LHCN-M2 (cell line): ENCODE data around the gene COL6A3. TPM values are rescaled to one million over a fixed set of nuclear protein-coding genes. Genes with fewer than 3 reads are reported as not detected.
A peak's percentile ranks its signal among the peaks of the same experiment; 100 is the strongest.
"Not testable (repeated sequence)": the region's sequence is repeated elsewhere in the genome, so short reads cannot be mapped to it uniquely, and the experiment has no call there.

Experiments
- DNase-seq: peaks from one replicate; pipeline ENCODE4 v3.0.0-alpha.2; 2012; ENCODE audit warnings: low read depth
- total RNA-seq: library from RNA; depleted of rRNA; stranded (reverse); fragments of >200 nt; gene quantifications from 2 replicates; pipeline ENCODE4 v1.2.3, GENCODE V29; 2014

The COL6A3 gene
- total RNA-seq, 1 experiment from 2014 or later = 5.2 TPM

DNA sequence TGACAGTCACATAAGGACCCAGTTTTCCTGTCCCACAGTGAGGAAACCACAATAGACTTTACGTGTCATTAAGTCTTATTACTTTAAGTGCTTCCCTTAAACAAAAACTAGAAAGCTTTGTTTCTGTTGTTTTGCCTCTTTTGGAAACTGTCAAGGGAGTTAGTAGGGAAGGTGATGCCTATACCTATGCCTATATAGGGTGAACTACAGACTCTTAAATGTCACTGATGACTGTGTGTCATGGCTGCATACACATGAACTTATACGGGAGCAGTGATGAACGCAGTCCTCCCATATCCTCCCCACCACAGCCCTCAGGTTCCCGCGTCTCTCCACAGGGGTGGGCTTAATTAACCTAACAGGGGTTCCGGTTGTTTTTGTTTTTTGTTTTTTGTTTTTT lies 97.6 kb downstream of the COL6A3 start:
- DNase-seq = no peak

DNA sequence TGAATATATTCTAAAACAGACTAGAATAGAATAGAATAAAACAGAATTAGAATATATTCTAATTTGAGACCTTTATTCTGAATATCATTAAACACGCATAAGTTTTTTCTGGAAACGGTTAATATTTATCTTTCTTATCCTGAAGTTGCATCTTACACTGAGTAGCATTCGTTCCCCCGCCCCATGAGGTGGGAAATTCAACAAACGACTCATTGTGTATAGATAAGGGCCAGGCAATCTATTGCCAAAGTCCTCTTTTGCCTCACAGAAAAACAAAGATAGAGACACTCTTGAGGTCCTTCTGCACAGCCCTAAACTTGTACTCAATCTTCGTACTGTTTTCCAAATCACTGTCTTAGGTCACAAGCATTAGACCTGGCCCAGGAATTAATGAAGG lies 98.1 kb downstream of the COL6A3 start:
- DNase-seq = no peak

DNA sequence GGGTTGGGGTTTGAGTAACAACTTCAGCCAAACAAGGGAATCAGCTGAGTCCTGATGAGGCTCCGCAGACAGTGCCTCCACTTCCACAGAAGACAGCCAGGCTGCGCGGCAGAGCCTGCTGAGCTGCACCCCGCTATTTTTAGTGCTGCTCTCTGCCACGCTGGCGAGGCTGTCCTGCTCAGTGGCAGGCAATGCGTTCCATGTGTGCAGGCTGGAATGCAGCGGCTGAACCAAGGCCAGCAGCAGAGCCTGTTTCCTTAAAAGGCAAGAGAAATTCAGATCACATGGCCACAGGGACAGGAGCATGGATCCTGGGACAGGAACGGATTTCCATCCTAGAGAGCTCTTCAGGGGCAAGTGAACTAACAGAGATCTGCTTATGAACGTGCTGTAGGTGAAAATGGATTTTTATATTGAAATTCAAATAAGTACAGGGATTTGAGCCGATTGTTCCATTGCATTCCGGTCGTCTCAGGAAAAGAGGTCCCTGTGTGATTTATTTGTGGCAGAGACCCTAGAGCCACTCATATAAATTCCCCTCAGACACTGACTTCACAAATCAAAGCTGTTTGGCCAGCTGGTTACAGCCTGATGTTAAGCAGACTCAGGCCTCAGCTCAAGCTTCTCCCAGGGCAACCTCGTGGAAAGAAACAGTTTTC lies 98.7 kb downstream of the COL6A3 start:
- DNase-seq = peak; percentile 89

DNA sequence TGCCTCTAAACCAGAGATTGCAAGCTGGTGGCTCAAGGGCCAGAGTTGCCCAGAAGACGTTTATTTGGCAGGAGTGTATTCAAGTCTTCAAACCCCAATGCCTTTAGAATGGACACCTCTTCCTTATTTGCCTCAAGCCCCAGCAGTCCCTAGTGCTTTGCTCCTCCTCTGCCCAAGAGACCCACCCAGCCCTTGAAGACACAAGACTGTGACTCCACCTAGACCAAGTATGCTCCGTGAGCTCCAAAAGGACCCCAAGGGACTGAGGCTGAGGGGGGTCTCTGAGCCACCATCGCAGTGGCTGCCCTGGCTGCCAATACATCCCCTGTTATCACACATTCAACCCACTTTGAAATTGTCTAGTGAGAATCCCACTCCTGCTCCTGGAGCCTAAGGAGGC lies 99.3 kb downstream of the COL6A3 start:
- no peak for DNase-seq

DNA sequence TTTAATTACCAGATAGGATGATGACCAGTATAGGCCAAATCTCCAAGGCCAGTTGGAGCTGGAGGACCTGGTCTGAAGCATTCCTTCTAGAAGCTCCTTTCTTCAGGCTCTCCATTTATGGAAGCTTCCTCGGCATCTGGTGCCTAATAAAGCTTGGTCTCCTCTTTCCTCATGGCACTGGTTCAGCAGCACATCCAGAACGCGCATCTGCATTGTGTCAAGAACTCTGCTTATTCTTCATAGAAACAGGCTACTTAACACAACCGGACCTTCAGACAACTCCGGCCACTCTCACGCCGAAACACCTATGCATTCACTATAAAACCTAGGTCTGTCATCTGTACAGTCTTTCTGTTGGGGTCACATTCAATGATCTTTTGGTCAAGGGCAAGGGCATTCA lies 99.8 kb downstream of the COL6A3 start:
- DNase-seq = no peak

DNA sequence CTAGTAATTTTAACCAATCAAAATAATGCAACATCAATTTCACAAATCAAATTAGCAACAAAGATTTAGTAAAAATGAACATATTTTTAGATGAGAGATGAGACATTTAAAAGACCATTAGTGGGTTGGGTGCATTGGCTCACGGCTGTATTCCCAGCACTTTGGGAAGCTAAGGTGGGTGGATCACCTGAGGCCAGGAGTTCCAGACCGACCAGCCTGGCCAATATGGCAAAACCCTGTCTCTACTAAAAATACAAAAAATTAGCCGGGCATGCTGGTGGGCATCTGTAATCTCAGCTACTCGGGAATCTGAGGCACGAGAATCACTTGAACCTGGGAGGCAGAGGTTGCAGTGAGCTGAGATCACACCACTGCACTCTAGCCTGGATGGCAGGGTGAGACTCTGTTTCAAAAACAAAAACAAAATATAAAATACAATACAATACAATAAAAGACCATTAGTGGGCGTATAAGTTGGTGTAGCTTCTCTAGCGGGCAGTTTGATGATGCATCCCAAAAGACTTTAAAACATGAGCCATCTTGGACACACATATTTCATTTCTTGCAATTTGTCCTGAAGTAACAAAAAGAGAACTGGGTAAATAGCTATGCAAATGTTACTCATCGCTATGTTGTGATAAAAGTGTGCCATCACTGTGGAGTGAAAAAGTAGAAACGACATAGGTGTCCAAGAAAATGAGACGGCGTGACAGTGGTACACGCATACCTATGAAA lies 101.8 kb downstream of the COL6A3 start:
- peak; percentile 53 for DNase-seq

DNA sequence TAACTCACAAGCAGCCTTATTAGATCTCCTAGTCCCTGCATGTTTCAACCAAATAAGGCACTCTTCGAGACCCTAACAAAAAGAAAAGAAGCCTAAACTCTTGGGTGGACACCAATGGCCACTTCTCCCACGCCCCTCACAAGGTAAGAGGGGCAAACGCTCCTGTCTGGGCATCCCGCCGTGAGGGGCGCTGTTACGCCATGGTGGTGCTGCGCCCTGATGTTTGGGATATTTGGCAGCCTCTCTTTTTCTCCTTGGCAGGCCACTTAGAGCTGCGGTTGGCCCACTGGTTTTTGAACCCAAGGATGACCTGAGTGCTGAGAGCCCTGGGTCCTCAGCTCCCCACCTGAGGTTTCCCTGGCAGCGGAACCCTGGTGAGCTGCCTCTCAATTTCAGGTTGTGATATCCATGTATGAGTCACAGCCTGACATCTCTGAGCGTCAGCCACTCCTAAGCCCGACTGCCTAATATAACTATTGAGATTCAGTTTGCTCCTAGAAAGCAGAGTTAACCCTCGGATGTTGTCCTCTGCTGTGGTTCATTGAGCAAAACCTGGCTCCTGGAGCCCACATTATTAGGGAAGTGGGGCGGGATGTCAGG lies 103.3 kb downstream of the COL6A3 start:
- no peak for DNase-seq

DNA sequence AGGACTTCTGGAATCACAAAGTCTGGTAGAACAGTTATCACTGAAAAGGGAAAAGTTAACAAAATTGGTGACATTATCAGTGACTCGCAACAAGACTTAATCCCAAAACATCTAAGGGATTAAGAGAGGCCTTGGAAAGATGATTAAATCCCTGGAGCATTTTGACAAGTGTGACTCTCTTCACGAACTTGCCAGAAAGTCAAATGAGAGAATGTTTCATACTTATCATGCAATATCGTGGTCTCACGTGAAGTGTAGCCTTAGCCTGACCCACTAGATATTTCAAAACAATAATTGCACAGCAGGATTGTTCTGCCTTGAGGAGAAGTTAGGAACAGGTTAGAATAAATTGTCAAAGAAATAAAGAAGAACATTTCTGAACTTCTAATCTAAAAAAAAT lies 104.5 kb downstream of the COL6A3 start:
- peak; percentile 43 for DNase-seq

DNA sequence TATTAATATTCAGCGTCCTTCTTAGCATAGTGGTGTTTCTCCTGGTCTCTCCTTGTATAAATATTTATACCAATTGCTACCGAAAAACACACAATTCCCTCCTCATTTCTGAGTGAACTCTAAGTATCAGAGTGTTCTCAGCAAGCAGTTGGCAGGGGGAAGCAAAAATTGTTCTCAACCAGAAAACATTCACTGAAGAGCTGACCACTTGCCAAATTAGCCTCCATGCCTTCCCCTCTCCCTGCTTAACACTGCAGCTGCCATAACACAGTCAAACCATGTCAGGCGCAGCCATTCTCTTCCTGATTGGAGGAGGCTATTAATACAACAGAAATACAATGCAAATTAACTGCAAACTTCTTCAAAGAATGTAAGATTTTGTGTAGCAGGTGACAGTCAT lies 105.0 kb downstream of the COL6A3 start:
- DNase-seq = peak; percentile 68

DNA sequence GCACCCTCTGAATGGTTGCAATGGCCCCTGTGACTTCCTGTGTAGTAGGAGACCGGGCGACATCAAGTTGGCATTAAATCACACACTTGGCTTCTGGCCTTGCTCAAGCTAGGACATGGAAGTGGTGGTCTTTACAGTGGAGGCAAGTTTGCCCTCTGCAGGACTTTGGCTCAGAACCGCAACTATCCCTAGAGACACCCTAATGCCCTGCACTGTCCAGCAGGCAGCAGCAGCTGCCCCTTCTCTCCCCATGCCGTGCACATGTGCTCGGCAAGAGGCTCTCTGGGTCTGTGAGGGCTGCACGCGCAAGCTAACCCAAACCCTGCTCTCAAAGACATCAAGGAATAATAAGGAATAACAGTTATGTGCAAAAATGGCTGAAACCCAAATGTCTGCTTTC lies 106.5 kb downstream of the COL6A3 start:
- DNase-seq = no peak

DNA sequence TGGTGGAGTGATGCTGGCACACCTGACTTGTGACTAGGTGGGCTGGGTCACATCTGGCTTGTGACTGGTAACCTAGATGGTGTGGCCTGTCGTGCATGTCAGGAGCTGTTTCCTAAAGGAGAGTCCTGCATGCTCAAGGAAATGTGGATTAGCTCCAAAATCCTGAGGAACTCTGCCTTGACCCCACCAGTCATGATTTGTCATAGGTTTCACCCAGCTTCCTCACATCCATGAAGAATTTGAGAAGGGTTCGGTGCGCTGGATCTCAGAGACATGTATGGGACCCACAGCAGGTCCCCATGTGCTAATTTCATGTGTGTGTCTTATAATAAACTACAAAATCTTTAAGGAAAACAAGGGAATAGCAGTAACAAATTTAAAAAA lies 107.2 kb downstream of the COL6A3 start:
- no peak for DNase-seq

DNA sequence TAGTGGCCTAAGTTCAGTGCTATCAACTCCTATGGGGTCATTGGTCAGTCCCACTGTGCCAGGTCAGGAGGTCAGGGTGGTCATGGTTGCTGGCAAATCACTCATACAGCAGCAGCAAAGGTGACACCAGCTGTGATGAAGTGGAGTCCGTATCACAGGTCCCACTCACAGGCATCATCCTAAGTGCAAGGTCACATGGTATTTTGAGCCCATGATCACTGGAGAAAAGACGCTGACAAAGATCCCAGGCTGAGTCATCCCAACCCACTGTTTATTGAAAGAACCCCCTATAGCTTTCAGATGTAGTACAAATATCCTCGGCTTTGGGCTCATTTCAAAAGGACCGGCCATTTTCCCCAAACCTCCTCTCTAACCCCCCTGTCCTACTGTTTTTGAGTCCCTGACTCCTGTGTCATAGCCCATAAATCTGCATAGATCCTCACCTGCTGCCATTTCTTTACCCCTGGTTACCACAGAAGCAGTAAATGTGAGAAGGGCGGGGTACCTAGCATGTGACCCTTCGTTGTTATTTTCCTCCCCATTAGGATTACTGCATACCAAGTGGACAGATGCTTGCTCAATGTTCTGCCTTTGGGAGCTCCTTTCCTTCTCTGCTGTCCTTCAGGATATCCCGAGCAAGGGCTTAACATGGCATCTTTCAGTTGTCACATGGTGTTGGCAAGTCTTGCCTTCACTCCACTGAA lies 107.7 kb downstream of the COL6A3 start:
- no peak for DNase-seq

DNA sequence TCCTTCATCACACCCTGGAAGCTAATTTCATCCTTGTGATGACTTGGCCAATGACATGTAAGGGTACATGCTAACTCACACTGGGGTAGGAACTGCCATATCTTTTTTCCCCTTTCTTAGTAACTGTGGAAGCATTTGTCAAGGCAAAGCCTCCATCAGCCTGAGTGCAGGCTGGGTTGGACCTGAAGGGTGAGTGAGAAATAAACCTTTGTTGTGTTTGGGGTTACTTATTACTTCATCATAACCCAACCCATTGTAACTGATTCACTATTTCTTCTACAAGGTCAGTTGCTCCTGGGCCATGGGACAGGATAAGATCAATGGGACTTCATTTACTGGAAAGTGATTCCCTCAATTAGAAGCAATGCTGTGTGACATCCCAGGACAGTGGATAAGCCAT lies 108.4 kb downstream of the COL6A3 start:
- DNase-seq = no peak

DNA sequence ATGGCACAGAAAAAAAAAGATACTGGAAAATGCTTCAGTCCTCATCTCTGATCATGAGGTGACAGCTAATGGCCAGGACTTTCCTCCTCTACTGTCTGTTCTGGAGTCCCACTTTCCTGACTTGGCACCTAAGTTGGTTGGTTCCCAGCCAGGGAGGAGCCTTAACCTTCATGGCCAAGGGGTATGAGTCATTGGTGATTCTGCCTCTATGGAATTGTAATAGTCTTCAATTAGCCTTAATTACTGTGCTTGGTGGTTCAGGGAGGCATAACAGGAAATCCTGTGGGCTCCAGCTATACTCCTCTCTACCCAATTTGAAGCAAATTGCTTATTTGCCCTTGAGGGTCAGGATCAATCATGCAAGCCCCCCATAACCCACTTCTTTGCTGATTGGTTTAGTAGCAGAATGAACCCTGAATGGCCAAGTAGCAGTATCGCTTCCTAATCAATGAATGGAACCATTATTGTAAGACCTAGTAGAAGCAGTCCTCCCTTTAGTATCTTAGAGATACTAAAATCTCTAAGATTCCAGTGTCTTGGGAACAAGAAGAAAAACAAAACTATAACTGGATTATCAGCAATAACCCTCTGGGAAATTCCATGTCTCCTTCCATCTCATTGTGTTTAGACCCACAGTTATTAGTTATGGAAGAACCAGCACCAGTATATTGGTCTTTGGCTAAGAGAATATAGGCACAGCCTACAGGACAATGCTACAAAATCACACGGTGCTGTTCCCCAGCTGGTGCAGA lies 109.0 kb downstream of the COL6A3 start:
- DNase-seq = peak; percentile 78

DNA sequence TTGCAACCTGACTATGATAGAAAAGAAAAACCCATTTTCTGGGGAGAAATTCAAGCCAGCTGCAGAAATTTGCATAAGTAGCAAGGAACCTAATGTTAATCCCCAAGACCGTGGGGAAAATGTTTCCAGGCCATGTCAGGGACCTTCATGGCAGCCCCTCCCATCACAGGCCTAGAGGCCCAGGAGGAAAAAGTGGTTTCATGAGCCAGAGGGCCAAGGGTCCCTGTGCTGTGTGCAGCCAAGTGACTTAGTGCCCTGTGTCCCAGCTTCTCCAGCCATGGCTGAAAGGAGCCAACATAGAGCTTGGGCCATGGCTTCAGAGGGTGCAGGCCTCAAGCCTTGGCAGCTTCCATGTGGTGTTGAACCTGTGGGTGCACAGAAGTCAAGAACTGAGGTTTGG lies 110.7 kb downstream of the COL6A3 start:
- DNase-seq = not testable (repeated sequence)

DNA sequence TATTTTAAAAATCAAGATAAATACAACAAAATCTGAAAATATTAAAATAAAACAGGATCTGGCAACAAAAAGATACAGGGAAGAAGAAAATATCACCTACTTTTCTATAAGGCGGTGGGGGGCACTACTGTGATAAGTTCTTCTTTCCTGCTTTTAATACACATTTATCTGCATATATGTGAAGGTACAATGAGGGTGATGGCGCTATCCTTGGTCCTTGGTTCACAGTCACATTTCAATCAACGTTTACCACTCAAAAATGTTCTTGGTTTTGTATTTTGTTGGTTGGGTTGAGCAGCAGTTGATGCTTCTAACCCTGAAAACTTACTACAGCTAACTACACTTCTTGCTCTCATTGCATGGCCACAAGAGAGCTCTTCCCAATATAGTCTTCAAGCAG lies 112.4 kb downstream of the COL6A3 start:
- no peak for DNase-seq

DNA sequence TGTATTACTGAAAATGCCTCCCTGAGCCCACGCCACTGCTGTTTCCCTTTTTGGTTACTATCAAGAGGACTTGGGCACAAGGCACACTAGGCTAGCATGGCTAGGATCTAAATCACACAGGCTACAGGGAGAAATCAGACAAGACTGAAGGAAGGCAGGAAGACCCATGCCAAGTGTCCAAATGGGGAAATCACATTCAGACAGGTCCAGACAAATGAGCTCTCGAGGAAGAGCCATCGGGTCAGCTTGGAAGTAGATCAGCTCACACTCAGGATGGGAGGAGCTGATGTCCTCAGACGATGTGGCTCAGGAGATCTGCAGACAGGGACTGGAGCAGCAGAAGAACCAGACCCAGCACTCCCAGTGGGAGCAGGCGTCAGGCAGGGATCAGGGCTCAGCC lies 113.2 kb downstream of the COL6A3 start:
- DNase-seq = no peak

DNA sequence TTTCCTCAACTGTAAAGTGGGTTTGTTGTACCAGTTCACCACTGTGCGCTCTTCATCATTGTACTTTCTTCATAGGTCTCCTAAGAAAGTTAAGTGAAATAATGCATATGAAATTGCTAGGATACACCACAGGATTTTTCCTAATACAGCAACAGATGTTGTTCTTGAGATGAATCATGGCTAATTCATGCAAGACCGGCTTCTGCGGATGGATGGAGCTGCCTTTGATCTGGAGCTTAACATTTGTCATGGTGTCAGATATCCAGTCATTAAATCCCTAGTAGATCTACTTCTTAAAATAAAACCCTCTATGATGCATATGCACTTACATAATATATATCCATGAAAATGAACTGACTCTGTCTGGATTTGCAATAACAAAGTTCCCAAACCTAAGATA lies 114.1 kb downstream of the COL6A3 start:
- peak; percentile 98 for DNase-seq

DNA sequence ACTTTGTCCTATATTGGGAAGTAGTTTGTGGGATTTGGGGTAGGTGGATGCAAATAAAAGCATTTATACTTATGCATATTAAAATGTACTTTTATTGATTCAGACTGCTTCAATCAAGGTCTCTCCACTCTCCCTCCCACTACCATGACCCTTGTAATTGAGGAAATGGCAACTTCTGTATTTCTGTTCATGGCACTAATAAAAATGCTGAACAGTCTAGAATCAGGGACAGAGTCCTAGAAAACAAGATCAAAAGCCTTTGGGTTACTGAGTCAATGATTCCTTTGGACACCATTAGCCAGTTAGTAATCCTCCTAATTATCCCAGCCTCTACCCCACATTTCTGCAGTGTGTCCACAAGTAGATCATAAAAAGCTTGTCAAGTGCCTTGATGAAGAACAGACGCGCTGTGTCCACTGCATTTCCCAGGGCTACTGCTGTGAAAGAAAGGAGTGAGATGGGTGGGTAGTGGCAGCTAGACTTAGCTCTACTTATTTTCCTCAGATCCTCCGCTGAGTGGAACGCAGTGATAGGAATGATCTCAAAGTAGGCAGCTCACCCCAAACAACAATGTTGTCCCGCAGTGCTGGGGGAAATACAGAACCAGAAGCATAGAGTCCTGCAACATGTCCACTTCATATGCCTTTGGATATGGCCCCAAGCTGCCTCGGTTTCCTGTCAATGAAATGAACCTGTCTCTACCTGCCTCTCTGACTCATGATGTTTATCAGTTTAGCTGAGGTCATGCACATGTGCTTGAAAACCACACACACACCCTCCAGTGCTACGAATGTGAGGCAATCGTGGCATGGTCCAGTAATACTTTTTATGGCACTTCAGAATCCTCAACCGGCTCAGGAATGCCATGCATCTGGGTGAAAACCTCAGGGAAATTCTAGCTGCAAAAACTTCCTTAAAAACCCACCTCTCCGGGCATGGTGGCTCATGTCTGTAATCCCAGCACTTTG lies 115.5 kb downstream of the COL6A3 start:
- DNase-seq = peak; percentile 71

DNA sequence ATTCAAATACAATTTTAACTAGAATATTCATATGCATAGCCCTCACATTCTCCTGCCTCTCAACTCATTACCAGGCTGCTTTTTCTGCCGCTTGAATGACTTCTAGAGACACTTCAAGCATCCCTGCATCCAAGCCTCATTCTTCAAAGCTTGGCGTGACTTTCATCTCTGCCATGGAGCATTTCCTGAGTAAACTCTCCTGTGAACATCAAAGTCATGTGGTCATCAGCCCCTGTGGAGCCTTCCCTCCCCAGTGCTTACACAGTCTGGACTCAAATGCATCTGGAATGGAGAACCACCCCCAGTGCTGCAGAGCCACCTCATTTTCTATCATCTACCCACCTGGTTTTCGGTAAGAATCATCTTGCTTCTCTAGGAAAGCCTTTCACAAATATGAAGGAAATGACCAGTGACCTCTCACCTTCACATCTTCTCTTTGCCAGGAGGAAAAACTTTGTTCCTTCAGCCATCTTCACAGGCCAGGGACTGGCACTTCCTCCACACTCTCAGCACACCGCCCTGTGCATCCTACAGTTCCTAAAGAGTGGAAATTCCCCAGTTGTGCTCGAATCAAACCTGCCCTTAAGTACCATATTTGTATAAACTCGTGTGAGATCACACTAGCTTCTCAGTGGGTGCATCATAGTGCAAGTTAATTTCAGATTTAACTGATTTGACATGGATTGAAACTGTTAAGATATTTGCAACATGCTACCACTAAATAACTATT lies 116.4 kb downstream of the COL6A3 start:
- DNase-seq = no peak
